Effector memory CD4-positive, alpha-beta T cell (primary cell): ENCODE data around the gene TRIM60.
"Not testable (repeated sequence)": the region's sequence is repeated elsewhere in the genome, so short reads cannot be mapped to it uniquely, and the experiment has no call there.

Experiments
- DNase-seq, 3 donors: peaks; one replicate each; pipeline ENCODE4 v3.0.0-alpha.2; 2020
- H3K27ac ChIP-seq: 2 replicates; pipeline ENCODE4 v1.7.0; 2013; ENCODE audit warnings: mild to moderate bottlenecking, low read length, moderate library complexity; ENCODE audit not compliant: insufficient read depth, poor library complexity, severe bottlenecking
- H3K27me3 ChIP-seq: replicated peaks from 2 replicates; pipeline ENCODE4 v1.7.0; 2013; ENCODE audit warnings: mild to moderate bottlenecking, low read length; ENCODE audit not compliant: insufficient read depth, control insufficient read depth, poor library complexity, severe bottlenecking
- H3K36me3 ChIP-seq: 2 replicates; pipeline ENCODE4 v1.7.0; 2013; ENCODE audit warnings: mild to moderate bottlenecking, low read length, moderate library complexity; ENCODE audit not compliant: control insufficient read depth, insufficient read depth
- H3K4me1 ChIP-seq: 2 replicates; pipeline ENCODE4 v1.7.0; 2013; ENCODE audit warnings: low read length, mild to moderate bottlenecking; ENCODE audit not compliant: control insufficient read depth, insufficient read depth, poor library complexity, severe bottlenecking
- H3K4me3 ChIP-seq: 2 replicates; pipeline ENCODE4 v1.7.0; 2013; ENCODE audit warnings: low read length, low read depth, mild to moderate bottlenecking; ENCODE audit not compliant: insufficient read depth, poor library complexity, severe bottlenecking
- H3K9me3 ChIP-seq: 2 replicates; pipeline ENCODE4 v1.7.0; 2013; ENCODE audit warnings: mild to moderate bottlenecking, low read length, moderate library complexity; ENCODE audit not compliant: control insufficient read depth

Gene TRIM60

GRCh38 chr4:165079476-165079875, 47.7 kb downstream of the TRIM60 start:
- peaks cover 8% of the 10 kb centered on the region for H3K36me3 ChIP-seq
- no peaks in the 10 kb centered on the region for H3K4me1 ChIP-seq
- no peak for DNase-seq
- H3K4me3 ChIP-seq: no peak overlapping the region
- no peaks in the 10 kb centered on the region for H3K9me3 ChIP-seq
- no peaks in the 10 kb centered on the region for H3K27me3 ChIP-seq
- H3K27ac ChIP-seq: no peak overlapping the region

- H3K27ac ChIP-seq, H3K4me3 ChIP-seq, H3K27me3 ChIP-seq, DNase-seq, H3K9me3 ChIP-seq, H3K4me1 ChIP-seq: not testable (repeated sequence)
- peaks cover 14% of the 10 kb centered on the region for H3K36me3 ChIP-seq
Observed at GRCh38 chr4:165084787-165085186, 53.0 kb downstream of the TRIM60 start.

GRCh38 chr4:165085946-165086345, 54.1 kb downstream of the TRIM60 start:
- Histone ChIP-seq H3K9me3 (no peaks in the 10 kb centered on the region), H3K4me1 (no peaks in the 10 kb centered on the region), H3K27me3 (no peaks in the 10 kb centered on the region), H3K4me3 (no peak overlapping the region), H3K36me3 (peaks cover 14% of the 10 kb centered on the region), H3K27ac (no peak overlapping the region)
- no peak for DNase-seq

GRCh38 chr4:165088366-165088765, 56.6 kb downstream of the TRIM60 start:
- Histone ChIP-seq H3K27ac (no peak overlapping the region), H3K4me1 (no peaks in the 10 kb centered on the region), H3K27me3 (no peaks in the 10 kb centered on the region), H3K9me3 (no peaks in the 10 kb centered on the region), H3K4me3 (no peak overlapping the region), H3K36me3 (peaks cover 14% of the 10 kb centered on the region)
- DNase-seq: no peak
